HG02610 (cell line): ENCODE data around the gene RSPO1.
"Not testable (repeated sequence)": the region's sequence is repeated elsewhere in the genome, so short reads cannot be mapped to it uniquely, and the experiment has no call there.

Experiments used
- ATAC-seq: cut with Tn5 transposase; IDR thresholded peaks from one replicate; pipeline ENCODE4 v1.9.1; 2021; ENCODE audit warnings: mild to moderate bottlenecking, moderate library complexity; ENCODE audit not compliant: unreplicated experiment

Gene RSPO1, protein sequence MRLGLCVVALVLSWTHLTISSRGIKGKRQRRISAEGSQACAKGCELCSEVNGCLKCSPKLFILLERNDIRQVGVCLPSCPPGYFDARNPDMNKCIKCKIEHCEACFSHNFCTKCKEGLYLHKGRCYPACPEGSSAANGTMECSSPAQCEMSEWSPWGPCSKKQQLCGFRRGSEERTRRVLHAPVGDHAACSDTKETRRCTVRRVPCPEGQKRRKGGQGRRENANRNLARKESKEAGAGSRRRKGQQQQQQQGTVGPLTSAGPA

DNA sequence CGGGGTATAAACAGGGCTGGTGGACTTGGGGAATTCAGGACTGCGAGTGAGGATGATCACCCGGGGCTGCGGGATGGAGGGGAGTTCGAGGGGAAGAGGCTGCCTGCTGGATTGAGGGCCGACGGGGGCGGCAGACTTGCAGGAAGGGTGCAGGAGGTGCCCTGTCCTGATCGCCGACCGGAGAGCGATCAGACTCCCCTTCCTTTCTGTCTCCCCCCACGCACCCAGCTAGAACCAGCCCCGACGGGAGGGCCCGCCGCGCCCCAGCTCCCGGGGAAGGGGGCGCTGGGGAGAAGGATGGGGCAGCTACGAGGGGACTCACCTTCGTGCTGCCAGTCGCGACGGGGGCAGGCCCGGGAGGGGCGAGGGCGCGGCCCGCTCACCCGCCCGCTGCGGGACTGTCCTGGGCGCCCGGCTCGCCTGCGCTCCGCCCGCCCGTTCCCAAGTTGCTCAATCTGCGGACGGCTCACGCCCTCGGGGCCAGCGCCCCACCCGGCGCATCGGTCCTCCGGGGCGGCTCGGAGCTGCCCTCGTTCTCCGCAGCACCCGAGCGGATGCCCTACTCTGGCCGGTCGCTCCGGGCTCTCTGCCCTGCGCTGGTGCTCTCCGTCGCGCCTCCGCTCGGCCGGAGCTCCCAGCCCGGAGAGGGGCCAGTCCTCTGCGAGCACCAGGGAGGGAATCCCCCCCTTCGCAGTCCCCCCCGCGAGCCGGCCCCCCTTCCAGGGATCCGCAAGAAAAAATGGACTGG lies at the start of gene RSPO1:
Gene RSPO1 (minus strand): TSS at position 649 of the 748 bp plus-strand sequence. CDS start 5,231 bp downstream, outside the sequence.
- no peak for ATAC-seq

DNA sequence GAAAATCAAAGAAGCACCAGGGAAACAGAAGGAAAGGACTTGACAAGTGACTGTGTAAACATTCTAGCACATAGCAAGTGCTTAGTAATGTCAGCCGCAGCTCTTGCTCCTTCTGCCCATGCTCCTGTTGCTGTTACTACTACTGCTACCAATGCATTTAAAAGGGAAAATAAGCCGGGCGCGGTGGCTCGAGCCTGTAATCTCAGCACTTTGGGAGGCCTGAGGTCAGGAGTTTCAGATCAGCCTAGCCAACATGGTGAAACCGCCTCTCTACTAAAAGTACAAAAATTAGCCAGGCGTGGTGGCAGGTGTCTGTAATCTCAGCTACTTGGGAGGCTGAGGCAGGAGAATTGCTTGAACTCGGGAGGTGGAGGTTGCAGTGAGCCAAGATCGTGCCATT lies 49.5 kb upstream of the RSPO1 start:
- not testable (repeated sequence) for ATAC-seq

DNA sequence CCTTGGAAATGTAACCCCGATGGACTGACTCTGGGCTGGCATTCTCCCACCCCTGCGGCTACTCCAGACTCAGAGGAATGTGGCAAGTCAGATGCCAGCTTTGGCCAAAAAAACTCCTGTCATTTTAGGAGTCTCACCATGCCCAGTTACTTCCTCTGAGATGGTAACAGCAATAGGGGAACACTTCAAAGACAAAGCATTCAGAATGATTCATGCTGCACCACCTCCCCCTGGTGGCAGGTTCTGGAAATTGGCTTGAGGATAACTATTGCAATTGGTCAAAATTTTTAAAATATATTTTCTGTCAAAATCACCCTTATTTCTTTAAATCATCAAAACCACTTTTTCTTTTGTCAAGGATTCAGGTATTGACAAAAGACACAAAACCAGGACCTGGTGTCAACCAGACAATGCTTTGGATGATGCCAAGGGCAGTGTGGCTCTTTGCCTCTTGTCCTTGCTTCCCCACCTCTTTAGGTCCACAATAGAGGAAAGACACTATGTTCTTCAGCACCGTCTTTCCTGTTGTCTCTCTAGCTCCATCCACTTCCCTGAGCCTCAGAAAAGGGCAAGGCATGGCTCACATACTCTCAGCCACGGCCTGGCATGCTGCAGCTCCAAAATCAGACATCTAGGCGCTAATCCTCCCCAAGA lies 47.8 kb upstream of the RSPO1 start:
- no peak for ATAC-seq

DNA sequence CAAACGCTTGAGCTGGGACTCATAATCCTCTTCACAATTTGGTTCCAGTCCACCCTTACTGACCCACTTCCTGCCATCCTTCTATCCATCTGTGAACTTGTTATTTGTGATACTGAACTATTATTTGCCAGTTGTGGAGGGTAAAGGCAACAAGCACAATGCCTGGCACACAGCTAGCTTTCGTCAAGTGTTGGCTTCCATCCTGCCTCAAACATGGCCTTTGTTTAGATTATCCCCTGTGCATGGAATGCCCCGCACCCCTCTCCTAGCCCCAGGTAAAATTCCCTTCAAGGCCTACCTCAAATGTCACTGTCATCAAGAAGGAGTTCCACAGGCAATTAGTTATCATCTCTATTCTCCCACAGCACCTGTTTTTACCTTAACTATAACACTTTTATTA lies 46.2 kb upstream of the RSPO1 start:
- no peak for ATAC-seq

DNA sequence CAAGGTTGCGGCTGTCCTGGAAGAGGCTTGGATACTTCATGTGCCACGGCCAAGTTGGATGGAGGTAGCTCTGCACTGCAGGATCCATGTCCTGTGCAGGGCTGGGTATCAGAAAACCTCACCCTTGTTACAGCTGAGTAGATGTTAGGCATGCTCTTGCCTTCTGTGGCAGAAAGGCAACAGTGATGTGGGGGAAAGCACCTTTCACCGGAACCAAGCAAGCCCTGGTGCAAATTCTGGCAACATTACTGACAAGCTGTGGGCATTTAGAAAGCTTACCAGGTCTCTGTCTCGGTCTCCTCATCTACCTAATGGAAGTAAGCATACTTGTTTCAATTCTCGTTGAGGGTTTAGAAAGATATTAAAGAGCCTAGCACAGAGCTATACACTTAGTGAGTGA lies 43.1 kb upstream of the RSPO1 start:
- no peak for ATAC-seq

DNA sequence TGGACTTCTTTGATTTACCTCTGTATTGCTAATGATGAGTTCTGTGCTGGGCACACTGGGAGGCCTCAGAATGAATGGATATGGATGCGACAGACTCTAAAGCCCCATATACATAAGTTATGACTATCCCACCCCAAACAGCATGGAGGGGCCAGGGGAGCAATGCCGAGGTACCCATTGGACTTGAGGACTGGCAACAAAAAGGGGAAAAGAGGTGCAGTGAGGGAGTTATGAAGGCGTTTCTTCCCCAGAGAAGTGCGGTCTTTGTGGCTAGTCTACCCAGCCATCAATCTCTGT lies 42.4 kb upstream of the RSPO1 start:
- ATAC-seq: no peak

DNA sequence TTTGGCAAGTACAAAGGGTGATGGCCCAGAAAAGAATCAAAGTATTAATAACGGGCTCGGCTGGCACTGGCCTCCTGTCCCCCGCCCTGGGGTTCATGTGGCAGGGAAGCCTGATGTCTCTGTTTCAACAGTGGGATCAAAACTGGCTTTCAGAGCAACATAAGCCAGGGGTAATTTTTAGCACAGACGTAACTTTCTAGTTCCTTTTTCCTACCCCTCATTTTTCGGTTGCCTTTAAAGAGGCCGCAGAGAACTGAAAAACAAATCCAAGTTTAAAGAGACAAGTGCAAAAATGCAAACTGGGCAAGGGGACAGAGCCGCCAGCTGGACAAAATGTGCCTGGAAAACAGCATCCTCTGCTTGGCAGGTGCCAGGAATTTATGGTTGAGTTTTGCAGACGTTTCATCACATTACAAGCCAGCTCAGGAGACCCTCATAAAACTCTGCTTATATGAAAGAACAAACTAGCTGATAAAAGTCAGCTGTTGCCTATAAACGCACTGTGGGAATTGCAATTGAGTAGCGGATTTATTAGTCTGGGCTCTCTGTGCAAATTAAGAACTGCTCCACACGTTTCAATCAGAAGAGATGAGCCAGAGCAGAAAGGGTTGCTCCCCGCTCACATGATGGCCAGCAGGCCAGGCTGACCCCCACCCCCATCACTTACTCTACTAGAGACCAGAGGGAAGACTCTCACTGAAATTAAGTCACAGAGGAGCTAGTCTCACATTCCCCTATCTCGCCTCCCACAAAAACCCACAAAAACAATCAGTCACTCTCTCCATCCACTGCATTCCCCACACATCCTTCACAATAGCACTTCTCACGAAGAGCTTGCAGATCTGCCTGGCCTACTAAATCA lies 41.8 kb upstream of the RSPO1 start:
- no peak for ATAC-seq

DNA sequence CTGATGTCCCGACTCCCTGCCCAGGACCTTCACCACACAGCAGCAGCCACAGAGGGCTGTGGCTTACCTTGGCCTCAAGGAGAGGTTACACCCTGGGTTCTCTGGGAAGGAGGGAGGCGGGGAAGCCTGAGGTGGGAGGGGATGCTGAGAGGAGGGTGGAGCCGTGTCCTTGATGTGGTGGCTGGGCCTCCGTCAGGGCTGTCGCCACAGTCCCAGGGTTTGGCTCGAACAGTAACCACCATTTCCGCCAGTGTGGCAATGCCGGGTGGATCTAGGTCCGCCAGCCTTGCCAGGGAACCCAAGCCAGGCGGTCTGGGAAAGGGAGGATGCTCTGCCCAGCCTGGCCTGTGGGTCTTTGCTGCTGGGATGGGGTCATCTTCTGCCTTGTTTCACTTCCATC lies 39.2 kb upstream of the RSPO1 start:
- ATAC-seq: no peak

DNA sequence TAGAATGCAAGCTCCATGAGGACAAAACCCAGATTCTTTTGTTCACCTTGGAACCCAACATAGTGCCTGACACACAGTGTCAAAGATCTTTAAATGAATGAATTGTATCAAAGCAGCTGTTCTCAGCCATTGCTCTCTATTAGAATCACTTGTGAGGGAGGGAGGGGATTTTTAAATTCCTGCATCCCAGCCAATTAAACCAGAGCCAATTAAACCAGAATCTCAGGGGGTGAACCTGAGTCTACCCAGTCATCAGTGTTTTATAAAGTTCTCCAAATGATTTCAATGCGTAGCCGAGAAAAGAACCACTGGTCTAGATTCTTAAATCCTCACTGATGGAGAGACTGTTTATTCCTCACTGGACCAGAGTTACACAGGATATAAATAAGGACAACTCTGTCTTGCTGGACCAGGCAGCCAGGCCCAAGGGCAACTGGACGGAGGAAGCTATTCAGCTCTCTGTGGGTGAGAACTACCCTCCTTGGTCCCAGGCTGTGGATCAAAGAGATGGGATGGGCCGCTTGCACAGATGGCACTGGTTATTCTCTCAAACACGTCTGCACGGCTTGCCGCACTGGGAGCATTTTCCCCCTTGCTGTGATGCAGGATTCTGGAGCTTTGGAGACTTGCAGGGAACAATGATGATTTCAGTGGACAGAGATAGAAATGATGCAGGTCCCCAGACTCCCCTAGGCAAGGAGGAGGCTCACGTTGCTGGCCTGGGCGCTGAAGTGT lies 37.6 kb upstream of the RSPO1 start:
- ATAC-seq: no peak

DNA sequence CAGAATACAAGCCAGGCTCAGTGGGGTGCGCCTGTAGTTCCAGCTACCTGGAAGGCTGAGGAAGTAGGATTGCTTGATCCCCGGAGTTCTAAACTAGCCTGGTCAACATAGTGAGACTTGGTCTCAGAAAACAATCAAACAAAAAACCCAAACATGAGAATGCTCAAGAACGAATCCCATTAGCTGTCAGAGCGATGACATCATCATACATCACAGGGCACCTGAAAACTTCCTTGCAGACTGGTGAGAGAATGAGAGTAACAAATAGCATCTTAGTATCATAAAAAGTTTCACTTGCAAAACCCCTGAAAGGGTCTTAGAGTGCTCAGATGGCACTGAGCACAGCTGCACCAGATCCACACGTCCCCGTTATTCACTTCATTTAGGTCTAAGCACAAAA lies 36.6 kb upstream of the RSPO1 start:
- ATAC-seq: no peak

DNA sequence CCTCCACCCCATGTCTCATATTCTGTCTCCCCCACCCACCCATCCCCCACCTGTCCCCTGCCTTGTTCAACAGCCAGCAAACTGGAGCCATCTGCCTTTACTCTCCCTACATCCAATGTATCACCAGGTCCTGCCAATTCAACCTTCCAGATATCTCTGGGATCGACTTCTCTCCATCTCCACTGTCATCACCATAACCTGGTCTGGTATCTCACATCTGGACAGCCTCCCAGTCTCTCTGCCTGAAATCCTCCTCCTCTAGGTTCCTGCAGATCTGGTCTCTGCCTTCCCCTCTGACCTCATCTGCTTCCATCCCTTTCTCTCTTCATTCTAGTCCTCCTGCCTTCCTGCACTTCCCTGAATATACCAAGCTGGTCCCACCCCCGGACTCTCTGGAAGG lies 35.4 kb upstream of the RSPO1 start:
- ATAC-seq: no peak

DNA sequence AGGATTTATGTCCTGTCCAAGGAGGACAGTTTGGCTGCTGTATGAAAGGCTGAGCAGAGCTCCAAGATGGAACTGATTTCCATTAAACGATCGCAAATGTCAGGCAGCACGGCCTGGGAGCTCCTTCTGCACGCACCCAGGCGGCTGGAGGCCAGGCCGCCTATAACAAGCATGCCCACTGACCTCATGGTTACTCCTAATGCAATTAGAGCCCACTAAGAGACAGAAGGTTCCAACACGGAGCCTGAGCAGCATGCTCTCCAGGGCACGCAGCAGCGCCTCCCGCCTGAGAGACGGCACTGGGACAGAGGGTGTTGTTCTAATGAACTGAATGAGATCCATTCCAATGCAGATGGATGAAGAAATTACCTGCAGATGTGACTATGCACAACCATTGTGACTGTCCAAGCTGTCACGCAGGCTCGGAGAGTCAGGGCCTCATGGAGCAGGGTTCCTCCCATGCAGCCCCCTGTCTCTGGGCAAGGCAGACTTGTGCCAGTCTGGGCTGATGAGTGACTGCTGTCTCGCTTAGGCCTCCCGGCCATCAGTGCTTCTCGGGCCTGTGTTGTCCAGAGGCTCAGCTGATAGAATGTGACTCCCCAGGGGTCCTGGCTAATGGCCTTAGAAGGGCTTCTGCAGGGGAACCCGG lies 32.5 kb upstream of the RSPO1 start:
- no peak for ATAC-seq

DNA sequence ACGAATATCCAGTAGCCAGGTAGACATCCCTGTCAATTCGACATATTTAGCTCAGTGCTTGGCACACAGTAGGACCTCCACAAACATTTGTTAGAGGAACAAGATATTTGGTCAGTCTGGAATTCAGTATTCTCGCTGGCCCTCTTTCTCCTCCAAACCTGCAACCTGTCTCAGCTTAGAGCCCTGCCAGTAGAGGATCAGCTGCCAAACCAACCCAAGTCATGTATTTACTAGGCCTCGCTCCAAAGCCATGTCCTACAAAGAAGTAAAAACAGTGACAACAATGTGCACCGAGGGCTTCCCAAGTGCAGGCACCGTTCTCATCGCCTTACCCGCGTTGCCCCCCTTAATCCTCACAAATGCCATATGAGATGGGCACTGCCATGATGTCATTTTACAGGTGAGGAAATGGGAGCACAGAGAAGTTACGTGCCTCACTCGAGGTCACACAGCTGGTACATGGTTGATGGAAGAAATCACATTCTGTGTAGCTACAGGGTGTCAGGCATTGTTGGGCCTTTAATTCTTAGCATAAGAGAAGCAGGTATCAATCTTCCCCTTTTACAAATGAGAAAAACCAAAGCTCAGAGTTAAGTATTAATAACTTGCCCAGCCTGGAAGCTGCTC lies 31.7 kb upstream of the RSPO1 start:
- no peak for ATAC-seq

DNA sequence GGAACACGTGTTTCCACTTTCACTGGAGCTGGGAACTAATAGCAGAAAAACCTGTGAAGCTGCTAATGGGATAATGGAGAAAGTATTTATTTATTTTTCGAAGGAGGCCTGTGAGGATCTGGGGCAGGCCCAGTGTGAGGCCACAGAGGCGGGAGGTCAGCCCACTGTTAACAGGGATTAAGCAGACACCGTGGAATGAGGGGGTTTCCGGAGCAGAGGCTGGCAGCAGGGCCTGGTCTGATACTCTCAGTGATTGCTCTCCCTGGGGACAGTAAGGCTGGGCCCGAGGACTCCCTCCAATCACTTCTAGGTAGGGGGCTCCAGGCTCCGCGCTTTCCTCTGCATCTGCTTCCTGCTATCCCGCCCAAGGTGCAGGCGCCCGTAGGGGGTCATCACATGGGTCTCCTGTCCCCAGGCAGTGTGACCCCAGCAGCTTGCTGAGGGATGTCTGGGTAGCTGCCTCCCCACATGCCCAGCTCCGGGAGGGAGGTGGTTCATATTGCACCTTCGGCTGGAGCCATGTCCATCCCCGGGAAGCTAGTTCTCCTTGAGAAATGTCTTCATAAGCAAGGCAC lies 28.8 kb upstream of the RSPO1 start:
- ATAC-seq: no peak

DNA sequence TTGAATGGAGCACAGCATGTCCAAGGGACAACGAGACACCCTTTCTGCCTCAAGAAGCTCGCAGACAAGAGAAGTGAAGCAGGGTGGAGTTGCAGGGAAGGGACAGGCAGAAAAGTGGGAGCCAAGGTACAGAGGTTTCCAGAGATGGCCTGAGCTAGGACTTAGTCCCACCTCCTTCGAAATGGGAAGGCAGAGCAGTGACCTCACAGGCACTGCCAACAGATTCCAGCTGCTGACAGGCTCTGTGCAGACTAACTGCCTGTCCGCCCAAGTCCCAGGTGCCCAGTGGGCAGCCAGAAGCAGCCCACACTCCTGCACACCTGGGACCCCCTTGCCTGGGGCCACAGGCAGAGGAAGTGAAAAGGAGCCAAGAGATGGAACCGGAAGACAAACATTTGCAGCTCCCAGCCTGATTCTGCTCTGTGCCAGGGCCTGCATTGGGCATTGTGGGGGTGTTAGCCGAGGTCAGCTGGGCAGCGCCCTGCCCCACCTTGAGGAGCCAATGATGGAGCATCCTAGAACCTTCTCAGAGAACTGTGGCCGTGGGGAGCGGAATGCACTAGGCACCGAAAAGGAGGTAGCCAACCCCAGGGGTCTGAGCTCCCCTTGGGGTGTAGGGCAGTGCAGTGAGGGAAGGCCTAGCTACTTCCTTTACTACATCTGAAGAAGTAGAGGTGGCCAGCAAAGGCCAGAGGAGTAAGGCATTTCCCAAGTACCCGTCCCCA lies 27.5 kb upstream of the RSPO1 start:
- no peak for ATAC-seq

DNA sequence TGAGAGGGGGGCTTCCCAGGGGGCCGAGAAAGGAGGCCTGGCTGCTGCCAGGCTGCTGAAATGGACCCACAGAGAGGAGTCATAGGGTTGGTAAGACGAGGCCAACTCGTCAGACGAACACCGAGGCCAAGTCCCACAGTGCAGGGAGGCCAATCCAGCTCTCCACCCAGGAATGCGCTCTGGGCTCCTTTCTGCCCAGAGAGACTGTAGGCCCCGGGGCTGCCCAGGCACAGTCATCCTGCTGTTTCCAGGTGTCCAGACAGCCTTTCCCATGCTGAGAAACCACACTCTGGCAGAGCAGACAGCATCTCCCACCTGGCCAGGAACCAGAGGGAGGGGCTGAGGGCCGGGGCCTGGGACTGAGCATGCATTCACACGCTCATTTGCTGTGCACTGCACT lies 26.7 kb upstream of the RSPO1 start:
- ATAC-seq: no peak

DNA sequence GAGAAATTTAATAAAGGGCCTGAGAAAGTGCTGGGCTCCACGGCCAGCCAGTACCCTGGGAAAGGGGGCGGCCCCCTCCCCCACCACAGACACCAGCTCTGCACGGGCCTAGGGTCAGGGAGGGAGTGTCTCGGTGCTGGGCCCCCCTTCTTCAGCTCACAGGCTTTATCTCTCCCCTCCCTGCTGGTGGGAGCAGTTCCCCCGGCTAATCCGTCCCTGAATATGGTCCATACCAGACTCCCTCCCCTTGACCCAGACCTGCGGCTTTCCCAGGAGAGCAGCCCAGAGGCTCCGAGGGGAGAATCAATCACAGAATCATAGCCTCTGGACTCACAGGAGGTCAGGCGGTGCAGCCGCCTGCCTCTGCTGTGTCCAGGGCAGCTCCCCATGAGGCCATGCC lies 26.0 kb upstream of the RSPO1 start:
- ATAC-seq: no peak

DNA sequence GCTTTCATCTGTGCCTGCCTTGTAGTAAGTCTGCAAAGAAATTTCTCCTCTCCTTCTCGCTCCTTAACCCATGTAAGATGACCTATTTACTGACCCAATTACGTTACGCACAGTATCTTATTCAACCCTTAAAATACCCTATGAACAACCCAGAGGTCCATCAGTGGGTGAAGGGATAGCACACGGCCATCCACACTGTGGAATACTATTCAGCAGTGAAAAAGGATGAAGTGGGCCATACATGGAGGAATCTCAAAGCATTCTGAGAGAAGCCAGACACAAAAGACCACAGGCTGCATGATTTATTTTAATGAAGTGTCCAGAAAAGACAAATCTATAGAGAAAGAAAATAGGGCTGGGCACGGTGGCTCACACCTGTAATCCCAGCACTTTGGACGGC lies 23.8 kb upstream of the RSPO1 start:
- ATAC-seq: no peak
